HG02970 (cell line): ENCODE measurements around the gene MAPKAPK3.
"Not testable (repeated sequence)": the region's sequence is repeated elsewhere in the genome, so short reads cannot be mapped to it uniquely, and the experiment has no call there.

Experiments
- ATAC-seq: cut with Tn5 transposase; IDR thresholded peaks from one replicate; pipeline ENCODE4 v1.9.1; 2021; ENCODE audit warnings: mild to moderate bottlenecking, moderate library complexity, moderate number of reproducible peaks; ENCODE audit not compliant: unreplicated experiment, low FRiP score

The MAPKAPK3 gene

DNA sequence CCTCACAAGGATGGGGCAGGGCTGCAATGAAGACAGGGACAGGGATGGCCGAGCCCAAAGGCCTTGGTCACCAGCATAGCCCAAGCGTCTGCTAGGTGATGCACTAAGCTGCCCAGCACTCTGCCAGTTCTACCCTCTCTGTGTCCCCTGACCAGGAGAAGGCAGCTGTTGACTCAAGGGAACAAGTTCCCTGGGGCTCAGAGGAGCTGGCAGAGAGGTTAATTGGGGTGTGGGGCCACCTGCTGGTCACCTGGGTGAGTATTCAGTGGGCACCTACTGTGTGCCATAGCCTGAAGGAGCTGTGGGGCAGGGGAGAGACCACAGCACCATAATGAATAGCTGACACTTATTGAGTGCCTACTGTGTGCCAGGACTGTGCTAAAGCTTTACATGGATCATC is 35.8 kb downstream of the MAPKAPK3 start:
- ATAC-seq: no peak

DNA sequence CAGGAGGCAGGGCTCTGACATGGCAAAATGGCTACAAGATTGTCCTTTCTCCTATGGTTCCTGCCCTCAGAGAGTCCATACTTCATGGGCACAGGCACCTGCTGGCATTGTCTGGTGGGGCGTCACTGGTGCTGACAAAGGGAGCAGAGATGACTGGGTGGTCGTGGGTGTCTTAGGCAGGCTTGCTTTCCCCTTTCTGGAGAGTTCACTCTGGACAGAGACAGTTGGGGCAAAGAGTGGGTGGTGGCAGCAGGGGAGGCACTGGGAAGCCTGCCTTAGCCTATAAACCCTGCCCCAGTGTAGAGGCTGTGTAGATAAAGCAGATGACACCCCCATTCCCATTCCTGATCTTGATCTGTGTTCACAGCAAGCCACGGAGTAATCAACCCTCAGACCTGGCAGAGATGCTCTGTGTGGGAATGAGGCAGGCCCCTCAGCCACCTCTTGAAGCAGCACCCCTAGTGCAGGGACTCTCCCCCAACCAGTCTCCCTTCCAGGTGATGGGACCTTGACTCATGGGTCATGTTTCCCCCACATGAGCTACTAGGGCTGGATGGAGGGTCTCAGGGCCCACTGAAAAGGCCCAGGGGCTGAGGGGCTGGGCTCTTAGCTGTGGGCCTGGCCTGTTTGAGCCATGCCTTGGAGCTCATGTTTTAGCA is 37.1 kb downstream of the MAPKAPK3 start:
- ATAC-seq: no peak

DNA sequence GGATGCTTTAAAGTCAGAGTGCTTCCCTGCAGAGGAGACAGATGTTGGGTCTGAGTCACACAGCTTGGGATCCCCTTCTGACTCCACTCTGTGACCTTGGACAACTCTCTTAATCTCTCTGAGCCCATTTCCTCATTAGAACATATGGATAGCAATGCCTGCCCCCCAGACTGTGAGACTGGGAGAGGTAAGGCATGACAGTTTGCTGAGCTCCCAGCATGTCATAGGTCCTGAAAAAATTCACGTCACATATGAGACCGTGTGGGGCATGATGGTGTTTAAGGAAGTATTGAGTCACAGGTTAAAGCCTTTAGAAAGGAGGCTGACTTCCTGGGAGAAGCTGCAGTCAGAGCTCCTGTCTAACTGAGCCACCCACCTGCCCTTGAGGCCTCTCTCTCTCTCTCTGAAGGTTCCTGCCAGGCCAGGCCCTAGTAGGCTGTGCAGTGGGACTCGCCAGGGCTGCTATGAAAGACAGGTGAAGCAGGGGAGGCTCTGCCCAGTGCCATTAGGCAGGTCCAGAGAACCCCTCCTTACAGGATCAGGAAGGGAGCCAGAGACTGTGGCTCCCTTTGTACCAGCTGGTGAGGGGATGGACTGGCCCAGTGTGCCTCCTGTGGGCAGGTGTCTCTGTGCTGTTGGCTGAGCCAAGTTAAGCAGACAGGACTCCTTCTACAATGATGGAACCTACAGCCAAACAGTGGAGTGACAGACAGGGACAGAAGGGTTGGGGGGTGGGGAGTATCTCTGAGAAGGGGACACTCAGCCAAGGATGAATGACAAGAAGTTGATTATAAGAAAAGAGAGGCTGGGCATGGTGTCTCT is 38.3 kb downstream of the MAPKAPK3 start:
- ATAC-seq: no peak

DNA sequence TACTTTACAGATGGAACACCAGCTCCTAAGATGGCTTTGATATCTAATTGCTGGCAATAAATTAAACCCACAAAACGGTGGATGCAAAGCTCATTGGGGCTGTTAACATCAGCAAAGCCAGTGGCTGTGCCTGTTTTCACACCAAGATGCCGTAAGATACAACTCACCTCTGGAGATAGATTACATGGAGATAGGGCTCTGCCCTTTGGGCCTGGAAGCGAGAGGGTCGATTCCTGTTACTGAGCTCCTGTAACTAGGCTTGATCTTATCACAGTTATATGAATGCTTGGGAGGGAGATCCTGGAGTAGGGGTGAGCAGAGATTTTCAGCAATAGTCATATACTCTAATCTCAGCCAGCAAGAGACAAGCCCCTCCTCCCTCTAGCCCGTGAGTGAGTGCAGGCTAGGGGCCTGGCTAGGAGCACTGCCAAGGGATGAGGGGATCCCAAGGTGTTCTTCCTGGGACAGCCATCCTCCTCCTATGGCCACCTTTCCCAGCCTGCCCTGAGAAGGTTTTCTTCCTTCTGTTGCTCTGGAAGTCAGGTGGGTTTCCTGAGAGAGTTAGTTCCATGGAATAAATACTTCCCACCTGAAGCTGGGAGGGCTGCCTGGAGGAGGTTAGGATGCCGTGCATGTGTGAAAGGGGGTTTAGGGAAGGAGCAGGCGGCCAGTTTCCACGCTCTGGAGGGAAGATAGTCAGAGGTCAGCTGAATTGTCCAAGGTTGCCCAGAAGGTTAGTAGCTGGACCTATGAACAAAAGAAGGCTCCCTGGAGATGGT is 39.7 kb downstream of the MAPKAPK3 start:
- ATAC-seq: no peak

DNA sequence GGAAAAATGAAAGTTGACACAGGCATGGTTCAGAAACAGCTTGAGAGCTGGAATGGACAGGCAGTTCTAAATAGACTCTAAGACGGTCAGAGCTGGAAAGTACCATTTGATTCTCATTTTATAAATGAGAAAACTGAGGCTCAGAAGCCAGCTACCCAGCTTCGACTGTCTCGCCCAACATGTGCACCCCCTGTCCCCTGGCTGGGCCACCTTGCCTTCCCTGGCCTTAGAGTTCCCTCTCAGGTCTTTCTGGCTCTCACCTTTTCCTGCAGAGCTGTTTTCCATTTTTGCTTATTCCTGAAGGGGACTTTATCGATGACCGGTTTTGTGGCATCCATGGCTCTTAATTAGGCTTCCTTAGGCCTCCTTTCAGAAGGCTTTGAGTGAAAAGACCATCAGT is 40.5 kb downstream of the MAPKAPK3 start:
- ATAC-seq: no peak

DNA sequence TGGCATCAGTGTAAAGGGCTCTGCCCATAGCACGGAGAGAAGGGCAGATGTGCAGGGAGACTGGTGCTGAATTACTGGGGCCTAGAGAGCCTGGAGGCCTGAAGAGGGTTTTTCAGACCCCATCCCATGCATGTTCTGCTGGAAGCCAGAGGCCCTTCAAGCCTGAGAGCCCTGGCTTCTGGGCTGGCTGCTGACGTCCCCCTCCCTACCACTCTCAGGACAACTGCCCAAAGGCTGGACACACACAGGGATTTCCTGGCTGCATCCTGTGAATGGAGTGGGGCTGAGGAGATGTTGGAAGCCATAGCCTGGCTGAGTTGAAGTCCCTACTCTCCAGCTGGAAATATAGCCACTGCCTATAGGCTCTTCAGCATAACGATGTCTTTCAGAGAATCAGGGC is 40.9 kb downstream of the MAPKAPK3 start:
- ATAC-seq: no peak

DNA sequence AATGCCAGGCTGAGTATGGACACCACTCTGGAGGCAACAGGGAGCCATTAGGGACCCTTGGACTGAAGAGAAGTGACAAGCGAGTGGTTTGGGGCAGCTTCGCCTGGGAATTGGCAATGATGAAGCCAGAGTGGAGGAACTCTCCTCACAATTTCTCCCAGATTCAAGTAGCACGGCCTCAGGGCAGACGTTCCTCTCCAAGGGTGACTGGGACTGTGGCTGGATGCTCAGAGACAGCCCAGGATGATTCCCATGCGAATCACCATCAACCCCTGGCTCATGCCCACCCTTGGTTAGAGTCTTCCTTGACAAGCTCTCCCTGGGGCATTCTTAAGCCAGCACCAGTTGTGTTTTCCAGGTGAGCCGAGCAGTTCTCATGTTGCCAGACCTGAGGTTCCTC is 41.5 kb downstream of the MAPKAPK3 start:
- ATAC-seq: no peak

DNA sequence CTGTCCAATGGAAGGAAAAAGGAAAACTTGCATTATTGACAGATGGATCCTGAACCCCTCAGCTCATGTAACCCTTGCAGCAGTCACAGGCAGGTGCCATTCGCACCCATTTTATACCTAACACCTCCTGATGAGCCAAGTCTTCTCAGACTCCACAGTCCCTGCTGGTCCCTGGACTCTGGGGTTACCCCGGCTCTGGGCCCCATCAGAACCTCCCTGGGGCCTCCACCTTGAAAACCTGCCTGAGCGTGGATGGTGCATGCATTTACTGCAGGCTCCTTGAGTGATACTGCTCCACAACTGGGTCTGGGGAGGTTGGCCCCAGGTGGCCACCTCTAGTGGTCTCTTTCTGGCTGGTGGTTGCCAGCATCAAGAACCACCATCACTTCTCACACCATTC is 41.9 kb downstream of the MAPKAPK3 start:
- no peak for ATAC-seq

DNA sequence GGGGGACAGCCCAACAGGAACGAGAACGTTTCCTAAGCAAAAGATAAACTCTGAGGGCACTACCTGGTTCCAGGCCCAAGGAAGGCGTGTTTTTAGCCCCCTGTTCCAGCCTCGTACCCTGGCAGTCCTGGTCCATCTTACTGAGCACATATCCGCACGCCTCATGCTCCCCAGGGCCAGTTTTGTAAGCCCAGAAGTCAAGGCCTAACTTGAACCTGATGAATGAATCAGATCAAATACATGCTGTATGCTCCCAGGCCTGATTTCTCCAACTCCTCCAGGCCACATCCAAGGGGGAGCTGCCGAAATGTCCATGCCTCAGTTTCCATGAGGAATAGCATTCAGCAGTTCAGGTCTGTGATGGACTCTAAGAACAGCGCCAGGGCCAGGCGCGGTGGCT is 43.4 kb downstream of the MAPKAPK3 start:
- ATAC-seq: no peak

DNA sequence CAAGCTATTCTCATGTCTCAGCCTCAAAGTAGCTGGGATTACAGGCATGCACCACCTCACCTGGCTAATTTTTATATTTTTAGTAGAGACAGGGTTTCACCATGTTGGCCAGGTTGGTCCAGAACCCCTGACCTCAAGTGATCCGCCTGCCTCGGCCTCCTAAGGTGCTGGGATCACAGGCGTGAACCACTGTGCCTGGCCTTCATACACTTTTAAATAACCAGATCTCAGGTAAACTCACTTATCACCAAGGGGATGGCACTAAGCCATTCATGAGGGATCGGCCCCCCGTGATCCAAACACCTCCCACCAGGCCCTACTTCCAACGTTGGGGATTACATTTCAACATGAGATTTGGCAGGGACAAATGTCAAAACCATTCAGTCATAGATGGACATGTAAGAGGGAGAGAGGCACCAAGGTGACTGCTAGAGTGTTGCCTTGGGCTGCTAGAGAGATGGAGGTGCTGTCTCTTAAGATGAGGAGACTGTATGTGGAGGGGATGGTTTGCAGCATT is 44.4 kb downstream of the MAPKAPK3 start:
- no peak for ATAC-seq

DNA sequence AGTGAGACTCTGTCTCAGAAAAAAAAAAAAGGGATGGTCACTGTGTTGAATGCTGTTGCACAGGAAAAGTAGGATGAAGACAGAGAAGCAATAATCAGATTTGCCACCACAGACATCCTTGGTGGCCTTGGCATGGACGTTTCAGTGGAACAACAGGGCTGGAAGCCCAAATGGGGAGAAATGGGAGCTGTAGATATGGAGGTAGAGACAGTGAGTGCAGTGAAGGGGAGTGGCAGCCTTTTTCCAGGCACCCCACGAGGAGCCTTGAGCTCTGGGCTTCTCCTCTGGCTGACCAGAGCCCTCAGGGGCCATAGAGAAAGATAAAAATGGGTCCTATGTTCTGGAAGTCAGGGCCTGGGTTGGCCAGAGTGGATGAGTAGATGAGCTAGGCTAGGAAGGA is 45.5 kb downstream of the MAPKAPK3 start:
- ATAC-seq: no peak

DNA sequence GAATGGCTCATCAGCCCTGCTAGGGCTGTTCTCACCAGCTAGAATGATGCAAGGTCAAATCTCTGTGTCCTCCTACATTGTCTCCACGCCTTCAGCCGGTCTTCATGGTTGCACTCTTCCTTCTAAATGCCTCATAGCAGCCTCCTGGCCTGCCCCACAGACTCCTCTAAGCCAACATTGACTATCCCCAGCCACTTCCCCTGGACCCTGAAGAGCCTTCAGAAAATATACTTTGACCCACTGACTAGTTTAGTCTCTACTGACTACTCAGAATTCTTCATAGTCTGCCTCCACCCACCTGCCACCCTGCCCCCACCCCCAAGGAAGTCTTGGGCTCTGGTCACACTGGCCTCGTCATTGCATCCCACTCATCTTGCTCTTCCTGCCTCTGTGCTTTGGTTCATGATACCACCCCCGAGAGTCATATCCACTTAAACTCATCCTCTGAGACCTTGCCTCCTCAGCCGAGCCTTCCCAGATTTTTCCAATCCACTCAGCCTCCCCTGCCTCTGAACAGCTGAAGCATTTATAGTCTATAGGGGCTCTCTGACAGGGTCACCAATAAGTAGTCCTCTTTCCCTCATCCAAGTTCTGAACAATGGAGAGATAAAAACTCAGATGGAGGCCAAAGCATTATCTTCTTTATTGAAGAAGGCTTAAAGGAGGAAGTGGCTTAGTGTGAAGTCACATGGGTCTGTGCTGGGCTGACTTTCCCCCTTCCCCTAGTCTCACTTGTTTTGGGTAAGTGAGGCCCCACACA is 48.3 kb downstream of the MAPKAPK3 start:
- ATAC-seq: no peak

DNA sequence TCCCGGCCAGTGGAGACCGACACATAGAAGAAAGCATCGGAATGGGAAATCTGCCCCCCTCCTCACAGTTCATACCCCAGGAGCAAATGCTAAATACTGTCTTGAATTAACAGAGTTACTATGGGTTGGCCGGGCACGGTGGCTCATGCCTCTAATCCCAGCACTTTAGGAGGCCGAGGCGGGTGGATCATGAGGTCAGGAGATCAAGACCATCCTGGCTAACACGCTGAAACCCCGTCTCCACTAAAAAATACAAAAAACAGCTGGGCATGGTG is 48.8 kb downstream of the MAPKAPK3 start:
- ATAC-seq: not testable (repeated sequence)

DNA sequence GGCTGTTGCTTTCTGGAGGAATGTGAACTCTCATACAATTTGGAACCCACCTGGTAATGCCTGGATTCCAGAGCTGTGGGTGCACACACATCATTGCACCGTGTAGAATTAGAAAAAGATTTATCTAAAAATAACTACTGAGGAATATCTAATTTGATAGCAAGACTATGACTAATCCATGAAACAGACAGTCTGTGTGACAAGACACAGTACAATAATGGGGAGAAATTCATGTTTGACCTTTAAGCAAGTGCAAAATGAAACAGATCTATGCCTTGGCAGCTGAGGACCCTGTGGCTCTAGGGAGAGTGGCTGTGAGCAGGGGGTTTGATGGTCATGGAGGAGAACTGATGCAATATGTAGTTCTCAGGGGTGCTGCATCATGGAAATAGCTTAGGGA is 49.9 kb downstream of the MAPKAPK3 start:
- ATAC-seq: no peak

DNA sequence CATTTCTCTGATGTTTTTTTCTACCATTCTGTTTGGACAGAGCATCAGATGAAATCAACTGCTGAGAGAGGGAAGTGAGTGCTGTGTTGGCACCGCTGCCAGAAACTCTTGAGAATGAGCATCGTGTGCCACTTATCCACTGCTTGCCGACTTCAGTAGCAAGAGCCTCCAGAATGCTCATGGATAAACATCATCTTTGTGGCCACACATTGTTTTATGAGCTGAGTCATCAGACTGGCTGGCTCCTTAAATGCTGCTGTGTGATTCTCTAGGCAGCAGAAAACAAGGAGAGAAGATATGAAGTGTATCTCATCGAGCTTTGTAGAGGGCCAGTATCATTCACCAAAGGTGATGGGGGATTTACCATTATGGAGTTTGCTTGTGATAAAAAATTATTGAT is 54.4 kb downstream of the MAPKAPK3 start:
- no peak for ATAC-seq

DNA sequence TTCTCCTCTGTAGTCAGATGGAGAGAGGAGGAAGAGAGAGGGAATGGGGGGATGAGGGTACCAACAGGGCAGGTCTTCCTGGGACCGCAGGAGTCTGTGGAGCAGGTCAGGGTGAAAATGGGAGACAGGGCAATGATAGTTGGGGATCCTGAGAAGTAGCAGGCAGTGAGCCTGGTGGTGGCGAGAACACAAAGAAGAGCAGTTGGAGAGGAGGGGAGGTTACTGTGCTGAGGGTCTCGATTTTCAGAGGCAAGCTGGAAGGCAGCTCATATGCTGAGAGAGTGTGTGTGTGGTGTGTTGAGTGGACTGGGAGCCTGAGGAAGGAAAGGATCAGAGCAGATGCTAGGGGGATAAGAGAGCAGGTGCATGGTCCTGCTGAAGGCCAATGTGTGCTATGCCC is 55.7 kb downstream of the MAPKAPK3 start:
- ATAC-seq: no peak

DNA sequence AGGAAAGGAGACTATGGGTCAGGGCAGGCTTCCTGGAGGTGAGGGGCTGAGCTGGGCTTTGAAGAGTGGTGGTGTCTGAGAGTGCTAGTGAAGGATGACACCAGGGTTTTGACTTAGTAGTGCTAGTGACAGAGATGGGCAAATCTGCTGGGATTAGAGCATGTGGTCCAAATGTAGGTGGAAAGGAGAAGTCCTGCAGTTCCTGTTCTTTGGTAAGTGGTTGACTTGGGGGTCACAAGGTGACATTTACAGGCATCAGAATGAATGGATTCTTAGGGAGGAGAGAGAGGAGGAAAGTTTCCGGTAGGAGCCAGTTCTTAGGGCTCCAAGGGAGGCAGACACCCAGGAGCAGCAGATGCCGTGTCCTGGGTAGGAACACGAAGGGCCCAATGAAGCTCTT is 57.0 kb downstream of the MAPKAPK3 start:
- ATAC-seq: no peak

DNA sequence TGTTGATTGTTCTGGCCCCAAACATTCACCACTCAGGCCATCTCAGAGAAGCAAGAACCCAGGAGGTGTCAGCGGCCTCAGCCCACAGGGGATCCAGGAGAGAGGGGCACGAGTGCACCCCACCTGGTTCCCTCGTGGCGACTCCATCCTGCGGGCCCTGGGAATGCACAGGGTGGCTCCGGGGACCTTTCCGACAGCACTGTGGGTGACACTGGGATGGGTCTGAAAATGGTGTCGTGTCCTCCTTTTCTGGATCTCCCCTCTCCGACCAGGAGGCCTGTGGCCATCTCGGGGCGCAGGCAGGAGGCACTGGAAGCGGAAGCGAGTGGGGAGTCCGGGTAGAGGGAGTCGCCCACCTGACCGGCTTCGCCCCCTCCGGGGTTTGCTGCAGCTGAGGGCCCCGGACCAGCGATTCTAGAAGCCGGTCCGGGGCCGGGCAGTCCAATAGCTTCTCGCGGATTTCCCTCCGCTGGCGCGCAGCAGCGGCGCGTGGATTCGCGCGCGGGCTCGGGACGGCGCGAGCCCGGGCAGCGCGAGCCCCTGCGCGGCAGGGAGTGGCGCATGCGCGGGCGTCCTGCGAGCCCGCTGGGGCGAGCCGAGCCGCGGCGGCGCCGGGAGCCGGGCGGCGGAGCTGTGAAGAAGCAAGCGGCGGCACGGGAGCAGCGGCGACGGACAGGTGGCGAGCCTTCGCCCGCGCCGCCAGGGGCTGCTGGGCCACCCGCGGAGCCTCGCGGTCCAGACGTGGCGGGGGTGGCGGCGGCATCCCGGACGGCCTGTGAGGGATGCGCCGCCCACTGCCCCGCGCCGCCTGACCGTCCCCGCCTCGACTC is 57.6 kb downstream of the MAPKAPK3 start, which contains the start of gene DOCK3:
Gene DOCK3 (plus strand): TSS at position 579 of the 830 bp plus-strand sequence. CDS start 337 bp downstream, outside the sequence.
- ATAC-seq: no peak

DNA sequence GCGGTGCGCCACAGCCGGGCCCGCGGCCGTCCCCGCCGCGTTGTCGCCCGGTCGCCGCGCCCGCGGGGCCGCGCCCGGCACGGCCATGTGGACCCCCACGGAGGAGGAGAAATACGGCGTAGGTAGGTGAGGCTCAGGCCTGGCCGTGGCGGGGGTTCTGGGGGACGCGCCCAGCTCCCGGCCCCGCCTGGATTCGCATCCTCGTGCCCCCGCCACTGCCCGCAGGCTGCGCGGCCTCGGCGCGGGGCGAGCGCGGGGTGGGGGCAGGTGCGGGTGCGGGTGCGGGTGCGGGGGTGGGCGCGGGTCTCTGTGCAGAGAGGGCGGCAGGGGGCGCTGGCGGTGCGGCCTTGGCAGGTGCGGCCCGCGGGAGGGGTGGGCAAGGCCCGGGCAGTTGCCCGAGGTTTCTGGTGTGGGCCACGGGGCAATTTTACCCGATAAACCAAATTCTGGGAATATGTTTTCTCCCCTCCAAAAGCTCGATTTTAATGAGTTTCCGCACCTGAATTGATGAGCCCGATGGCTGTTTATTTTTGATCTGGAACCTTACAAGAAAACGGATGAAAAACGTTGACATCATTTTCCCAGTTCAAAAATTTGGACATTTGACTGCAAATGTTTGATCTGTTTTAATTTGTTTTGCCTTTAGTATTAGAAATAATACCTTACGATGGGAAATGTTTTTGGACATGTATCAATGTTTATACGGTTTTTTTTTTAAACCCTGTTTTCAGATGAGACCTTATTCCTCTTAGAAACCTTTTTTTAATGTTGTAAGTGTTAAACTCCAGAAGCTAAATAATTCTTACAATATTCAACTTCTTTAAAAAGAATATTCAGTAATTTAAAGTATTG is 58.5 kb downstream of the MAPKAPK3 start:
- ATAC-seq: no peak
